K562 (cell line): Measurements from ENCODE around the gene USF2. TPM values are rescaled to one million over a fixed set of nuclear protein-coding genes. Genes with fewer than 3 reads are reported as not detected.

Experiments
- ARHGAP35 ChIP-seq: fragments of 450-650 bp; IDR thresholded peaks from 2 replicates; pipeline ENCODE4 v1.6.1; 2018; ENCODE audit not compliant: partially characterized antibody
- BHLHE40 ChIP-seq: IDR thresholded peaks from 2 replicates; pipeline ENCODE4 v1.6.1; 2011; ENCODE audit warnings: low read length, improper control_type of control experiment
- CEBPB ChIP-seq: fragments of 450-650 bp; IDR thresholded peaks from 2 replicates; pipeline ENCODE4 v1.6.1; 2016; ENCODE audit warnings: missing genetic modification characterization, missing compliant biosample characterization
- CHAMP1 ChIP-seq: fragments of 450-650 bp; IDR thresholded peaks from 2 replicates; pipeline ENCODE4 v1.6.1; 2016; ENCODE audit warnings: mild to moderate bottlenecking
- DIDO1 ChIP-seq: fragments of 450-650 bp; IDR thresholded peaks from 2 replicates; pipeline ENCODE4 v1.6.1; 2016; ENCODE audit warnings: low read depth, missing biosample characterization, missing genetic modification characterization
- EWSR1 ChIP-seq: fragments of 450-650 bp; IDR thresholded peaks from 2 replicates; pipeline ENCODE4 v1.6.1; 2018; ENCODE audit warnings: borderline replicate concordance, mild to moderate bottlenecking, low read depth, moderate library complexity; ENCODE audit not compliant: partially characterized antibody
- FOXJ3 ChIP-seq: sonication (generic); formaldehyde crosslinking; IDR thresholded peaks from 2 replicates; pipeline ENCODE4 v1.4.0; 2020; ENCODE audit warnings: mild to moderate bottlenecking, missing genetic modification reagents
- GATA2 ChIP-seq: sonication (generic); formaldehyde crosslinking; IDR thresholded peaks from 2 replicates; pipeline ENCODE4 v1.4.0; 2020; ENCODE audit warnings: mild to moderate bottlenecking, missing genetic modification reagents
- GMEB1 ChIP-seq: fragments of 250-450 bp; sonication (Bioruptor Pico); IDR thresholded peaks from 2 replicates; pipeline ENCODE4 v1.4.0; 2020; ENCODE audit warnings: mild to moderate bottlenecking
- GTF2E2 ChIP-seq: fragments of 200-800 bp; sonication (Bioruptor generic); IDR thresholded peaks from 2 replicates; pipeline ENCODE4 v1.6.1; 2016; ENCODE audit warnings: missing genetic modification characterization, missing compliant biosample characterization
- HLTF ChIP-seq: fragments of 450-650 bp; IDR thresholded peaks from 2 replicates; pipeline ENCODE4 v1.6.1; 2016
- MTA1 ChIP-seq: fragments of 450-650 bp; IDR thresholded peaks from 2 replicates; pipeline ENCODE4 v1.6.1; 2017; ENCODE audit warnings: borderline replicate concordance
- NCOR1 ChIP-seq: fragments of 450-650 bp; IDR thresholded peaks from 2 replicates; pipeline ENCODE4 v1.6.1; 2016; ENCODE audit warnings: mild to moderate bottlenecking, moderate library complexity
- NFE2L1 ChIP-seq: fragments of 450-650 bp; IDR thresholded peaks from 2 replicates; pipeline ENCODE4 v1.6.1; 2016; ENCODE audit warnings: missing genetic modification characterization, low read depth, mild to moderate bottlenecking, missing compliant biosample characterization, moderate library complexity, borderline replicate concordance
- NFYB ChIP-seq: IDR thresholded peaks from 2 replicates; pipeline ENCODE4 v1.6.1; 2011; ENCODE audit warnings: mild to moderate bottlenecking, moderate library complexity; ENCODE audit not compliant: insufficient read length; ENCODE audit errors: extremely low read depth
- RNF2 ChIP-seq: sonication (generic); IDR thresholded peaks from 2 replicates; pipeline ENCODE4 v1.6.1; 2016
- SLC30A9 ChIP-seq: fragments of 250-450 bp; sonication (Bioruptor Pico); IDR thresholded peaks from 2 replicates; pipeline ENCODE4 v1.8.0; 2022; ENCODE audit warnings: mild to moderate bottlenecking, moderate library complexity
- TCF15 ChIP-seq: fragments of 250-450 bp; sonication (Bioruptor Pico); IDR thresholded peaks from 2 replicates; pipeline ENCODE4 v1.8.0; 2022; ENCODE audit warnings: moderate library complexity, mild to moderate bottlenecking, inconsistent platforms
- TEAD2 ChIP-seq: fragments of 450-650 bp; IDR thresholded peaks from 2 replicates; pipeline ENCODE4 v1.6.1; 2016; ENCODE audit warnings: missing genetic modification characterization, control low read depth, missing compliant biosample characterization
- ZNF212 ChIP-seq: fragments of 450-650 bp; formaldehyde crosslinking; IDR thresholded peaks from 2 replicates; pipeline ENCODE4 v1.4.0; 2020; ENCODE audit warnings: mild to moderate bottlenecking
- ZNF224 ChIP-seq: sonication (generic); formaldehyde crosslinking; IDR thresholded peaks from 2 replicates; pipeline ENCODE4 v1.8.0; 2022; ENCODE audit warnings: mild to moderate bottlenecking, missing genetic modification reagents
- ZNF324 ChIP-seq: fragments of 250-450 bp; sonication (Bioruptor Pico); IDR thresholded peaks from 2 replicates; pipeline ENCODE4 v1.4.0; 2020; ENCODE audit warnings: mild to moderate bottlenecking
- ZNF347 ChIP-seq: fragments of 450-650 bp; formaldehyde crosslinking; IDR thresholded peaks from 2 replicates; pipeline ENCODE4 v1.4.0; 2020; ENCODE audit warnings: low read depth, mild to moderate bottlenecking, moderate library complexity
- ZNF398 ChIP-seq: fragments of 250-450 bp; sonication (Bioruptor Pico); IDR thresholded peaks from 2 replicates; pipeline ENCODE4 v1.8.0; 2021; ENCODE audit warnings: moderate library complexity, mild to moderate bottlenecking, inconsistent platforms
- ZNF408 ChIP-seq: fragments of 250-450 bp; sonication (Bioruptor Pico); IDR thresholded peaks from 2 replicates; pipeline ENCODE4 v1.4.0; 2020; ENCODE audit warnings: low read depth, mild to moderate bottlenecking, moderate library complexity
- ZNF717 ChIP-seq: fragments of 250-450 bp; sonication (Bioruptor Pico); IDR thresholded peaks from 2 replicates; pipeline ENCODE4 v1.5.0; 2021
- polyA plus RNA-seq, 8 experiments: library from polyadenylated mRNA; depleted of rRNA in 4 of 8; stranded (reverse) in 5 of 8; unstranded in 3 of 8; fragments of >200 nt; fragmentation: Nextera tagmentation in 2 of 8; fragmentation: Illumina TruSeq in 1 of 8; extraction: Ambion mirVana in 2 of 8; extraction: Trizol in 1 of 8; gene quantifications; 2 replicates each; pipeline versions ENCODE4 v1.2.1 to v1.2.3, GENCODE V29; 2011 to 2014; ENCODE audit warnings: inconsistent platforms in 1 of 8, missing spikeins in 1 of 8
- total RNA-seq, 7 experiments: library from RNA; depleted of rRNA in 6 of 7; stranded (reverse); fragments of >200 nt in 6 of 7; fragmentation: Illumina TruSeq in 2 of 7; extraction: Trizol in 2 of 7; gene quantifications; 2 replicates each; pipeline versions ENCODE4 v1.2.1 to v1.2.3, GENCODE V29; 2011 to 2021; ENCODE audit warnings: low replicate concordance in 1 of 7

Gene USF2
- total and polyA plus RNA-seq, 9 of the 15 experiments (the other 6 are each of a cell fraction or from before 2014, with no cell fraction given), result 0.27 to 93.7 (median 58.4) TPM

GRCh38 chr19:35269438-35270117, 816 bp downstream of the USF2 start (continued):
- TF ChIP-seq ZNF347 (CRISPR knock-in tag), result no peak
- TF ChIP-seq TCF15 (CRISPR knock-in tag), result no peak
- TF ChIP-seq EWSR1, result no peak
- no peak for TF ChIP-seq GTF2E2
- no peak for TF ChIP-seq BHLHE40
- no peak for TF ChIP-seq NFYB
- no peak for TF ChIP-seq MTA1
- TF ChIP-seq GATA2 (CRISPR knock-in tag), result no peak
- TF ChIP-seq TEAD2 (tag), result no peak
- 0 out of 2 replicates have a peak, but pooled peaks have one; percentile 14 for TF ChIP-seq NCOR1
- no peak for TF ChIP-seq ZNF408 (CRISPR knock-in tag)
- no peak for TF ChIP-seq CEBPB (tag)
- TF ChIP-seq GMEB1, result no peak
- no peak for TF ChIP-seq ZNF717 (CRISPR knock-in tag)
- TF ChIP-seq ZNF324 (CRISPR knock-in tag), result no peak
- no peak for TF ChIP-seq FOXJ3 (CRISPR knock-in tag)
- TF ChIP-seq HLTF, result no peak
- TF ChIP-seq ZNF398 (CRISPR knock-in tag), result no peak
- TF ChIP-seq ARHGAP35, result no peak
- TF ChIP-seq RNF2, result no peak
- no peak for TF ChIP-seq NFE2L1 (tag)
- no peak for TF ChIP-seq ZNF212
- no peak for TF ChIP-seq ZNF224 (CRISPR knock-in tag)
- TF ChIP-seq CHAMP1, result no peak
- no peak for TF ChIP-seq SLC30A9 (CRISPR knock-in tag)
- TF ChIP-seq DIDO1, result no peak
